ENCODE data around the gene VWA3B. TPM values are rescaled to one million over a fixed set of nuclear protein-coding genes. Genes with fewer than 3 reads are reported as not detected.

VWA3B gene
- total and polyA plus RNA-seq, 2 of the 4 experiments (the other 2 are of a cell fraction), result not detected

GRCh38 chr2:98050070-98050469 lies 36.9 kb upstream of the VWA3B start:
- Histone ChIP-seq H3K14ac (replicated peaks; ENCODE audit: low read depth, low read length) (no peak overlapping the region), H4K5ac (ENCODE audit: low read depth, low read length) (no peak overlapping the region), H2AK5ac (ENCODE audit: low read depth, low read length) (no peak overlapping the region), H3K4me2 (ENCODE audit: low read depth, low read length) (no peak overlapping the region), H3K4ac (ENCODE audit: low read depth, low read length) (no peak overlapping the region), H3K23ac (ENCODE audit: low read depth, low read length) (no peak overlapping the region), H3K27ac (ENCODE audit: insufficient read depth, low read length) (no peak overlapping the region), H2BK120ac (ENCODE audit: low read depth, low read length) (no peak overlapping the region), H3K36me3 (ENCODE audit: control insufficient read depth, insufficient read depth, low read length) (no peaks in the 10 kb centered on the region), H3K18ac (ENCODE audit: low read depth, low read length) (no peak overlapping the region), H3K79me1 (ENCODE audit: low read depth in 1 of 2, low read length in 2 of 2) (no peaks in the 10 kb centered on the region), H3K4me1 (ENCODE audit: control insufficient read depth, insufficient read depth, low read length) (no peaks in the 10 kb centered on the region), H4K20me1 (ENCODE audit: insufficient read depth, low read length) (no peaks in the 10 kb centered on the region), H2BK5ac (ENCODE audit: low read depth, low read length, poor library complexity, severe bottlenecking) (no peak overlapping the region), H3K9me1 (ENCODE audit: insufficient read depth, low read length) (no peaks in the 10 kb centered on the region), H3K9ac (ENCODE audit: low read depth, low read length) (no peak overlapping the region), H2AFZ (replicated peaks; ENCODE audit: low read length, poor library complexity) (no peak overlapping the region), H4K8ac (ENCODE audit: low read depth in 2 of 2, low read length in 2 of 2) (no peak overlapping the region), H3K56ac (ENCODE audit: extremely low read depth, insufficient read depth, low read length) (no peak overlapping the region), H3K4me3 (ENCODE audit: insufficient read depth, low read depth, low read length) (no peak overlapping the region), H3K9me3 (ENCODE audit: control insufficient read depth, insufficient read depth, low read length) (0 out of 2 replicates have a peak, but pooled peaks cover 1% of the 10 kb centered on the region), H2BK15ac (ENCODE audit: low read depth, low read length) (no peak overlapping the region), H2AK9ac (replicated peaks; ENCODE audit: low read depth, low read length, poor library complexity) (no peak overlapping the region), H3K27me3 (ENCODE audit: control insufficient read depth, insufficient read depth, low read length) (peaks cover 5% of the 10 kb centered on the region), H2BK20ac (ENCODE audit: low read depth, low read length) (no peak overlapping the region), H4K91ac (ENCODE audit: insufficient read depth, low read depth, low read length) (no peak overlapping the region)
- no peak for ATAC-seq (ENCODE audit: low read depth)
- no peak for DNase-seq
- POLR2A ChIA-PET (ENCODE audit: unreplicated experiment), result no interaction called here
- CTCF ChIA-PET, result no interaction called here
- BruUV-seq (replicated peaks), result no TSS peak
- WGBS, 2 experiments (ENCODE audit: extremely low coverage in 2 of 2, insufficient read length in 1 of 2), result no CpG with 5 or more reads among the region's 2 CpGs
- in situ Hi-C loops (cut with MboI; ENCODE audit: low sequenced_read_pairs) (no loop called here), intact Hi-C loops (cut with micrococcal nuclease) (no loop called here), dilution Hi-C loops (cut with HindIII; ENCODE audit: low sequenced_read_pairs, unreplicated experiment) (no loop called here)
- no peak for TF ChIP-seq RFX5 (IDR thresholded peaks at IDR 0.05; ENCODE audit: low read depth, low read length)
- no peak for TF ChIP-seq NFE2L2 (IDR thresholded peaks at IDR 0.05; ENCODE audit: low read depth, low read length)
- TF ChIP-seq CTCF (conservative IDR thresholded peaks at IDR 0.05; ENCODE audit: low read depth, low read length), result no peak
- no peak for TF ChIP-seq MAZ (IDR thresholded peaks at IDR 0.05; ENCODE audit: borderline replicate concordance, low read depth, low read length)
- TF ChIP-seq BHLHE40 (IDR thresholded peaks at IDR 0.05; ENCODE audit: low read depth, low read length), result no peak
- TF ChIP-seq MAFK (IDR thresholded peaks at IDR 0.05; ENCODE audit: low read depth, low read length), result no peak
- TF ChIP-seq CEBPB (IDR thresholded peaks at IDR 0.05; ENCODE audit: low read depth, low read length), result no peak
- TF ChIP-seq RCOR1 (IDR thresholded peaks at IDR 0.05; ENCODE audit: insufficient replicate concordance, low read length), result no peak
- TF ChIP-seq RAD21 (IDR thresholded peaks at IDR 0.05; ENCODE audit: low read length), result no peak
- TF ChIP-seq MXI1 (IDR thresholded peaks at IDR 0.05; ENCODE audit: borderline replicate concordance, low read depth, low read length), result no peak
- TF ChIP-seq POLR2A (IDR thresholded peaks at IDR 0.05; ENCODE audit: low read depth, low read length), result no peak
- TF ChIP-seq CHD1 (IDR thresholded peaks at IDR 0.05; ENCODE audit: low read depth, low read length), result no peak
- no peak for TF ChIP-seq USF2 (IDR thresholded peaks at IDR 0.05; ENCODE audit: low read depth, low read length)
- no peak for TF ChIP-seq ELK1 (IDR thresholded peaks at IDR 0.05; ENCODE audit: borderline replicate concordance, low read depth, low read length)
- no peak for TF ChIP-seq FOS (IDR thresholded peaks at IDR 0.05; ENCODE audit: low read depth, low read length)
- TF ChIP-seq SMC3 (IDR thresholded peaks at IDR 0.05; ENCODE audit: low read depth, low read length), result no peak

All from IMR-90 (cell line).